NCI-H748 (cell line): ENCODE data around the gene XXYLT1.
"Not testable (repeated sequence)": the region's sequence is repeated elsewhere in the genome, so short reads cannot be mapped to it uniquely, and the experiment has no call there.

Source experiments
- DNase-seq: peaks from one replicate; lab custom pipeline; 2025; ENCODE audit not compliant: unreplicated experiment; lab: John Stamatoyannopoulos, UW

XXYLT1 gene

GRCh38 chr3:195270817-195271409, at the start of gene XXYLT1:
Gene XXYLT1 (minus strand): TSS chr3:195271159. CDS start chr3:195271058, 101 bp downstream.
- peak; percentile 87 for DNase-seq

- no peak for DNase-seq
Measured at GRCh38 chr3:195319060-195319459, 48.1 kb upstream of the XXYLT1 start.

- DNase-seq = no peak
Measured at GRCh38 chr3:195312714-195313113, 41.8 kb upstream of the XXYLT1 start.

GRCh38 chr3:195307711-195308110, 36.8 kb upstream of the XXYLT1 start:
- no peak for DNase-seq

GRCh38 chr3:195306369-195306768, 35.4 kb upstream of the XXYLT1 start:
- no peak for DNase-seq

GRCh38 chr3:195302431-195302830, 31.5 kb upstream of the XXYLT1 start:
- no peak for DNase-seq

GRCh38 chr3:195297446-195297845, 26.5 kb upstream of the XXYLT1 start:
- DNase-seq = no peak

GRCh38 chr3:195296662-195297061, 25.7 kb upstream of the XXYLT1 start:
- no peak for DNase-seq

GRCh38 chr3:195291121-195291520, 20.2 kb upstream of the XXYLT1 start:
- no peak for DNase-seq

GRCh38 chr3:195290643-195291042, 19.7 kb upstream of the XXYLT1 start:
- DNase-seq = not testable (repeated sequence)

GRCh38 chr3:195286115-195286872, 15.3 kb upstream of the XXYLT1 start:
- DNase-seq = no peak

- DNase-seq = no peak
Measured at GRCh38 chr3:195285372-195285771, 14.4 kb upstream of the XXYLT1 start.

- no peak for DNase-seq
Measured at GRCh38 chr3:195284842-195285241, 13.9 kb upstream of the XXYLT1 start.

- DNase-seq = no peak
Measured at GRCh38 chr3:195282961-195283360, 12.0 kb upstream of the XXYLT1 start.

- DNase-seq = no peak
Measured at GRCh38 chr3:195274259-195274966, 3.5 kb upstream of the XXYLT1 start.

- peak; percentile 82 for DNase-seq
Measured at GRCh38 chr3:195271410-195272243, 668 bp upstream of the XXYLT1 start.

GRCh38 chr3:195270079-195270816, 711 bp downstream of the XXYLT1 start:
- DNase-seq = peak; percentile 74

GRCh38 chr3:195269375-195270078, 1.4 kb downstream of the XXYLT1 start:
- DNase-seq = no peak

- DNase-seq = no peak
Measured at GRCh38 chr3:195268576-195269309, 2.2 kb downstream of the XXYLT1 start.
